CD4-positive, alpha-beta T cell treated with Interleukin-4 for 4 hours (primary cell): ENCODE data around the gene CLCN4.

Experiments used
- DNase-seq: peaks from one replicate; pipeline ENCODE4 v3.0.0-alpha.2; 2020

Gene CLCN4

GRCh38 chrX:10133980-10134676, 22.6 kb upstream of the CLCN4 start:
- no peak for DNase-seq

- no peak for DNase-seq
Observed at GRCh38 chrX:10134921-10135320, 21.9 kb upstream of the CLCN4 start.

GRCh38 chrX:10135561-10136399, 21.0 kb upstream of the CLCN4 start:
- no peak for DNase-seq

GRCh38 chrX:10138726-10139125, 18.0 kb upstream of the CLCN4 start:
- no peak for DNase-seq

GRCh38 chrX:10140264-10140663, 16.5 kb upstream of the CLCN4 start:
- DNase-seq = no peak

- DNase-seq = no peak
Observed at GRCh38 chrX:10142041-10142599, 14.7 kb upstream of the CLCN4 start.

- no peak for DNase-seq
Observed at GRCh38 chrX:10143071-10143983, 13.4 kb upstream of the CLCN4 start.

- no peak for DNase-seq
Observed at GRCh38 chrX:10146346-10146745, 10.4 kb upstream of the CLCN4 start.

GRCh38 chrX:10152086-10152485, 4.7 kb upstream of the CLCN4 start:
- DNase-seq = no peak

- no peak for DNase-seq
Observed at GRCh38 chrX:10155137-10155536, 1.6 kb upstream of the CLCN4 start.

GRCh38 chrX:10157032-10157341, 212 bp downstream of the CLCN4 start:
- DNase-seq = no peak

- no peak for DNase-seq
Observed at GRCh38 chrX:10157543-10157942, 768 bp downstream of the CLCN4 start.

GRCh38 chrX:10158279-10159144, 1.7 kb downstream of the CLCN4 start:
- DNase-seq = no peak

- DNase-seq = no peak
Observed at GRCh38 chrX:10159145-10159468, 2.3 kb downstream of the CLCN4 start.

GRCh38 chrX:10160211-10160610, 3.4 kb downstream of the CLCN4 start:
- no peak for DNase-seq

- no peak for DNase-seq
Observed at GRCh38 chrX:10163031-10163430, 6.3 kb downstream of the CLCN4 start.

GRCh38 chrX:10164879-10165278, 8.1 kb downstream of the CLCN4 start:
- DNase-seq = no peak

- no peak for DNase-seq
Observed at GRCh38 chrX:10165580-10166247, 8.9 kb downstream of the CLCN4 start.

- no peak for DNase-seq
Observed at GRCh38 chrX:10166248-10166716, 9.5 kb downstream of the CLCN4 start.

GRCh38 chrX:10166731-10167151, 10.0 kb downstream of the CLCN4 start:
- no peak for DNase-seq

- no peak for DNase-seq
Observed at GRCh38 chrX:10167573-10167972, 10.8 kb downstream of the CLCN4 start.

GRCh38 chrX:10168226-10168625, 11.5 kb downstream of the CLCN4 start:
- no peak for DNase-seq
